Neural progenitor cell (in vitro differentiated cells): Measurements from ENCODE around the gene TLL2.

Experiments
- EZH2phosphoT487 ChIP-seq: fragments of 200-600 bp; sonication (generic); IDR thresholded peaks from 2 replicates; pipeline ENCODE4 v1.6.1; 2017; ENCODE audit warnings: antibody characterized with exemption
- TF ChIP-seq, protein P1 (sequence below): fragments of 200-600 bp; sonication (generic); IDR thresholded peaks from 2 replicates; pipeline ENCODE4 v1.5.1; 2017; ENCODE audit warnings: antibody characterized with exemption, mild to moderate bottlenecking

DNA sequence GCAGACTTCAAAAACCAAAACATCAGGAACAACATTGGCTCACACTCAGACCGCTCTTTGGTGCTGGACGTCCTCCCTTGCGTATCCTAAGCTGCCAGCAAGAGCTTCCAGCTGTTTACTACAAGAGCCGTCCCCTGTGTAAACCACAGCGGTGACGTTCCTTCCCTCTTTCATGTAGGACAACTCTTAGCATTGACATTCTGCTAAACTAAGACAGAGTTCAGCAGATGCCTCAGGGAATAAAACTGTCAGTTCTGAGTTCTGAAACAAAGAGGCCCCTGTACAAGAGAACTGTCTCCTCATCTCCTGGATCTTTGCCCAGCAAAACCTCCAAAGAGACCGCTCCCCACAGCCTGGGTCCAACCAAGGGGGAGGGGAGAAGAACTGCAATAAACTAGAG is 97.1 kb downstream of the TLL2 start:
- TF ChIP-seq, protein P1, sequence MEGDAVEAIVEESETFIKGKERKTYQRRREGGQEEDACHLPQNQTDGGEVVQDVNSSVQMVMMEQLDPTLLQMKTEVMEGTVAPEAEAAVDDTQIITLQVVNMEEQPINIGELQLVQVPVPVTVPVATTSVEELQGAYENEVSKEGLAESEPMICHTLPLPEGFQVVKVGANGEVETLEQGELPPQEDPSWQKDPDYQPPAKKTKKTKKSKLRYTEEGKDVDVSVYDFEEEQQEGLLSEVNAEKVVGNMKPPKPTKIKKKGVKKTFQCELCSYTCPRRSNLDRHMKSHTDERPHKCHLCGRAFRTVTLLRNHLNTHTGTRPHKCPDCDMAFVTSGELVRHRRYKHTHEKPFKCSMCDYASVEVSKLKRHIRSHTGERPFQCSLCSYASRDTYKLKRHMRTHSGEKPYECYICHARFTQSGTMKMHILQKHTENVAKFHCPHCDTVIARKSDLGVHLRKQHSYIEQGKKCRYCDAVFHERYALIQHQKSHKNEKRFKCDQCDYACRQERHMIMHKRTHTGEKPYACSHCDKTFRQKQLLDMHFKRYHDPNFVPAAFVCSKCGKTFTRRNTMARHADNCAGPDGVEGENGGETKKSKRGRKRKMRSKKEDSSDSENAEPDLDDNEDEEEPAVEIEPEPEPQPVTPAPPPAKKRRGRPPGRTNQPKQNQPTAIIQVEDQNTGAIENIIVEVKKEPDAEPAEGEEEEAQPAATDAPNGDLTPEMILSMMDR, result no peak
- no peak for TF ChIP-seq EZH2phosphoT487
